Skeletal muscle tissue (tissue), 4 donors: ENCODE results near the gene CNTLN. TPM values are rescaled to one million over a fixed set of nuclear protein-coding genes. Genes with fewer than 3 reads are reported as not detected.

Experiments used
- H3K27ac ChIP-seq: one replicate; pipeline ENCODE4 v1.7.0; 2013; ENCODE audit warnings: mild to moderate bottlenecking, low read depth, low read length, inconsistent platforms
- H3K27me3 ChIP-seq, 3 donors: one replicate each; pipeline ENCODE4 v1.7.0; 2013; ENCODE audit warnings: low read length in 3 of 3; ENCODE audit not compliant: control insufficient read depth in 3 of 3, insufficient read depth in 3 of 3
- H3K36me3 ChIP-seq, 3 donors: one replicate each; pipeline ENCODE4 v1.7.0; 2013; ENCODE audit warnings: low read length in 3 of 3; ENCODE audit not compliant: control insufficient read depth in 3 of 3, insufficient read depth in 3 of 3
- H3K4me1 ChIP-seq, 3 donors: one replicate each; pipeline ENCODE4 v1.7.0; 2013; ENCODE audit warnings: low read length in 3 of 3, mild to moderate bottlenecking in 3 of 3; ENCODE audit not compliant: control insufficient read depth in 3 of 3, insufficient read depth in 3 of 3
- H3K4me3 ChIP-seq, 3 donors: one replicate each; pipeline ENCODE4 v1.7.0; 2013; ENCODE audit warnings: low read length in 3 of 3
- H3K9ac ChIP-seq, 3 donors: one replicate each; pipeline ENCODE4 v1.7.0; 2013; ENCODE audit warnings: low read length in 3 of 3, mild to moderate bottlenecking in 3 of 3, moderate library complexity in 2 of 3, low read depth in 1 of 3
- H3K9me3 ChIP-seq, 3 donors: one replicate each; pipeline ENCODE4 v1.7.0; 2013; ENCODE audit warnings: low read length in 3 of 3; ENCODE audit not compliant: control insufficient read depth in 3 of 3
- total RNA-seq: library from RNA; depleted of rRNA; stranded (reverse); fragments of >200 nt; gene quantifications from one replicate; pipeline ENCODE4 v1.2.3, GENCODE V29; 2014
- donor health status: Osteomylitis.

Gene CNTLN
- total RNA-seq, 1 donor from 2014 or later: 9.4 TPM

DNA sequence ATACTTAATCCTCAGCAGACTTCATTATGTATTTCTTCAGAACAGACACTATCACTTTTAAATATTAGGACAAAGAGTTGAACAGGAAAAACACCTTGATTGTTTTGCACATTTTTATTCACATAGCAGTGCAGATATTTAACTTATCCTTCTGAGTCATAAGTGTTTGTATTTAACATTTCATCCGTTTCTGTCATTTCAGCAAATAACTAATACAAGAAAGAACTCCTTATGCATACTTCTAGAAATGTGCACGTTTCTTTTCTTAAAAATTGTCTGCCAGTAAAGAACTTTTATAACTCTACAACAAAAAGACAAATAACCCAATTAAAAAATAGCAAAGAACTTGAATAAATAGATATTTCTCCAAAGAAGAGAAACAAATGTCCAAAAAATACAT lies 3.3 kb upstream of the CNTLN start:
- Histone ChIP-seq H3K27ac (no peak overlapping the region), H3K9me3 (no peaks in the 10 kb centered on the region), H3K9ac (no peak overlapping the region), H3K4me1 (peaks cover 0 to 8% (median 8%) of the 10 kb centered on the region in 3 donors), H3K27me3 (no peaks in the 10 kb centered on the region), H3K4me3 (no peak overlapping the region), H3K36me3 (no peaks in the 10 kb centered on the region)

- Histone ChIP-seq H3K4me1 (peaks cover 0 to 8% (median 8%) of the 10 kb centered on the region in 3 donors), H3K27me3 (no peaks in the 10 kb centered on the region), H3K4me3 (peak overlapping the region; percentile 82 to 88 (median 86)), H3K36me3 (no peaks in the 10 kb centered on the region), H3K9me3 (no peaks in the 10 kb centered on the region), H3K9ac (peak overlapping the region; percentile 79 to 82 (median 80)), H3K27ac (peak overlapping the region; percentile 70)
These were observed 688 bp downstream of the CNTLN start for GRCh38 chr9:17135295-17136160.

GRCh38 chr9:17137566-17137965 lies 2.7 kb downstream of the CNTLN start:
- H3K27ac ChIP-seq: no peak overlapping the region
- H3K4me3 ChIP-seq: no peak overlapping the region
- H3K9me3 ChIP-seq: no peaks in the 10 kb centered on the region
- H3K9ac ChIP-seq: no peak overlapping the region
- H3K27me3 ChIP-seq: no peaks in the 10 kb centered on the region
- peaks cover 0 to 8% (median 8%) of the 10 kb centered on the region in 3 donors for H3K4me1 ChIP-seq
- no peaks in the 10 kb centered on the region for H3K36me3 ChIP-seq

DNA sequence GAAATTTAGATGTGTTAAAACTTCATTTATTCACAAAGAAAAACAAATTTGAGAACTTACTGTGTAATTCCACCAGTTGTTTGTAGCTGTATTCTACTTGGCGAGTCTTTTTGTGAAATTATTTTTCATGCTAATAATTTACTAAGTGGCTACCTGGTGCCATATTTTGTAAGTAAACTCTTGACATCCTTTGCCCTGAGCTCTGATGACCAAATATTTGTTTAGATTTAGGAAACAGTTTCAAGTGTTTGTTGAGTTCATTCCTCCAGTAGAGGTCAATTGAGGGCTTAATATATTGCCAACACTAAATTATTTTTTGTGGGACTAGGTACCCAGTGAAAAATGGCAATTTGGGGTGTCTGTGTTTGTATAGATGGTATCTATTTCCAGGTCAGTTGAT lies 3.7 kb downstream of the CNTLN start:
- H3K4me3 ChIP-seq: no peak overlapping the region
- H3K27ac ChIP-seq: no peak overlapping the region
- no peaks in the 10 kb centered on the region for H3K36me3 ChIP-seq
- H3K27me3 ChIP-seq: no peaks in the 10 kb centered on the region
- H3K9ac ChIP-seq: no peak overlapping the region
- H3K9me3 ChIP-seq: no peaks in the 10 kb centered on the region
- peaks cover 0 to 8% (median 8%) of the 10 kb centered on the region in 3 donors for H3K4me1 ChIP-seq

- Histone ChIP-seq H3K27me3 (no peaks in the 10 kb centered on the region), H3K4me1 (peaks cover 0 to 1% (median 0%) of the 10 kb centered on the region in 3 donors), H3K27ac (no peak overlapping the region), H3K9ac (no peak overlapping the region), H3K4me3 (no peak overlapping the region), H3K36me3 (no peaks in the 10 kb centered on the region), H3K9me3 (no peaks in the 10 kb centered on the region)
These were observed 5.6 kb downstream of the CNTLN start for GRCh38 chr9:17140418-17140817.

- Histone ChIP-seq H3K4me1 (no peaks in the 10 kb centered on the region), H3K27ac (no peak overlapping the region), H3K4me3 (no peak overlapping the region), H3K27me3 (no peaks in the 10 kb centered on the region), H3K36me3 (no peaks in the 10 kb centered on the region), H3K9me3 (no peaks in the 10 kb centered on the region), H3K9ac (no peak overlapping the region)
These were observed 13.5 kb downstream of the CNTLN start for GRCh38 chr9:17148324-17148723.

GRCh38 chr9:17159469-17159868 lies 24.6 kb downstream of the CNTLN start:
- Histone ChIP-seq H3K4me3 (no peak overlapping the region), H3K27me3 (no peaks in the 10 kb centered on the region), H3K9me3 (no peaks in the 10 kb centered on the region), H3K4me1 (no peaks in the 10 kb centered on the region), H3K36me3 (peaks cover 0 to 3% (median 0%) of the 10 kb centered on the region in 3 donors), H3K27ac (no peak overlapping the region), H3K9ac (no peak overlapping the region)

GRCh38 chr9:17160327-17160726 lies 25.5 kb downstream of the CNTLN start:
- Histone ChIP-seq H3K9me3 (no peaks in the 10 kb centered on the region), H3K4me1 (no peaks in the 10 kb centered on the region), H3K27ac (no peak overlapping the region), H3K36me3 (peaks cover 0 to under 1% (median 0%) of the 10 kb centered on the region in 3 donors), H3K4me3 (no peak overlapping the region), H3K27me3 (no peaks in the 10 kb centered on the region), H3K9ac (no peak overlapping the region)

GRCh38 chr9:17165764-17166163 lies 30.9 kb downstream of the CNTLN start:
- Histone ChIP-seq H3K4me1 (no peaks in the 10 kb centered on the region), H3K9me3 (peaks cover 0 to 2% (median 0%) of the 10 kb centered on the region in 3 donors), H3K27ac (no peak overlapping the region), H3K36me3 (no peaks in the 10 kb centered on the region), H3K9ac (no peak overlapping the region), H3K27me3 (no peaks in the 10 kb centered on the region), H3K4me3 (no peak overlapping the region)

DNA sequence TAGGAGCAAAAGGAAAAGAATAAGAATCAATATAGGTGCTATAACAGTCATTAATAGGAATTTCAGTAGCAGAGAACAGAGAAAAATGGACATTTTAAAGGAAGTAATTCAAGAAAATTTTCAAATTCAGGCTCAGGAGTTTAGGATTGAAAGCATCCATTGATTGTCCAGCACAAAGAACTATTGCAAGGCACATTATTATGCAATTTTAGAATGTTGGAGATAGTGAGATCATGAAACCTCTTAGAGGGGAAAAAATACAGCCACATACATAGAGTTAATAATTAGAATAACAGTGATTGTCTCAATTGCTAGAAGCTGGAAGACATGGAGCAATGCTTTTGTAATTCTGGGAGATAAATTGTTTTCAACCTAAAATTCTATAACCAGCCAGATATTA lies 31.5 kb downstream of the CNTLN start:
- Histone ChIP-seq H3K4me1 (no peaks in the 10 kb centered on the region), H3K9ac (no peak overlapping the region), H3K4me3 (no peak overlapping the region)

More for the DNA sequence above, 31.5 kb downstream of the CNTLN start:
- Histone ChIP-seq H3K27ac (no peak overlapping the region), H3K36me3 (no peaks in the 10 kb centered on the region), H3K27me3 (no peaks in the 10 kb centered on the region), H3K9me3 (peaks cover 0 to 2% (median 0%) of the 10 kb centered on the region in 3 donors)
